Lower leg skin (tissue), 3 donors: ENCODE results near the gene DBH.

ENCODE experiments used
- POLR2A ChIP-seq, 2 donors: fragments of 450-650 bp; IDR thresholded peaks; one replicate each; pipeline ENCODE4 v1.6.1; 2016 to 2017; ENCODE audit warnings: antibody characterized with exemption in 2 of 2, mild to moderate bottlenecking in 1 of 2, moderate library complexity in 1 of 2
- TF ChIP-seq, protein P1 (sequence below), 3 donors: fragments of 450-650 bp; IDR thresholded peaks; one replicate each; pipeline ENCODE4 v1.5.1; 2016; ENCODE audit warnings: antibody characterized with exemption in 3 of 3, mild to moderate bottlenecking in 3 of 3, moderate library complexity in 2 of 3

DNA sequence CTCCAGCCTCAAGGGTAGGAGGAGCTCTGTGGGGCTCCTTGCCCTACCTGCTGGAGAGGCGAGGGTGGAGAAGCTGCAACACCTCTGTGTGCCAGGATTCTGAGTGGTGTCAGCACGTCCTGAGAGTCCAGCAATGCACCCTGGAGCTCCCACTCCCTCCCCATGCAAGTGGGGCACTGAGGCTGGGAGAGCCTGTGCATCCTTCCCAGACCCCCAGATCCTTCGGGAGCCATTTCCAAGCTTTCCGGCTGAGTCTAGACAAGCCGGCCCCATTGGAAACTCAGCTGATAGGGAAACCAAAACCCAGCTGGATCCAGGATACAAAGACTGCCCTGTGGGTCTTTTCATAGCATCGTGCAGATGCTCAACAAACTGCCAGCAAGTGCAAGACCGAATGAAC is 28.8 kb upstream of the DBH start:
- TF ChIP-seq, protein P1, sequence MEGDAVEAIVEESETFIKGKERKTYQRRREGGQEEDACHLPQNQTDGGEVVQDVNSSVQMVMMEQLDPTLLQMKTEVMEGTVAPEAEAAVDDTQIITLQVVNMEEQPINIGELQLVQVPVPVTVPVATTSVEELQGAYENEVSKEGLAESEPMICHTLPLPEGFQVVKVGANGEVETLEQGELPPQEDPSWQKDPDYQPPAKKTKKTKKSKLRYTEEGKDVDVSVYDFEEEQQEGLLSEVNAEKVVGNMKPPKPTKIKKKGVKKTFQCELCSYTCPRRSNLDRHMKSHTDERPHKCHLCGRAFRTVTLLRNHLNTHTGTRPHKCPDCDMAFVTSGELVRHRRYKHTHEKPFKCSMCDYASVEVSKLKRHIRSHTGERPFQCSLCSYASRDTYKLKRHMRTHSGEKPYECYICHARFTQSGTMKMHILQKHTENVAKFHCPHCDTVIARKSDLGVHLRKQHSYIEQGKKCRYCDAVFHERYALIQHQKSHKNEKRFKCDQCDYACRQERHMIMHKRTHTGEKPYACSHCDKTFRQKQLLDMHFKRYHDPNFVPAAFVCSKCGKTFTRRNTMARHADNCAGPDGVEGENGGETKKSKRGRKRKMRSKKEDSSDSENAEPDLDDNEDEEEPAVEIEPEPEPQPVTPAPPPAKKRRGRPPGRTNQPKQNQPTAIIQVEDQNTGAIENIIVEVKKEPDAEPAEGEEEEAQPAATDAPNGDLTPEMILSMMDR (IDR thresholded peaks at IDR 0.05), result no peak
- no peak for TF ChIP-seq POLR2A (IDR thresholded peaks at IDR 0.05)
